Uterus (tissue), 4 donors: Measurements from ENCODE around the gene MESD. TPM values are rescaled to one million over a fixed set of nuclear protein-coding genes. Genes with fewer than 3 reads are reported as not detected.
"Not testable (repeated sequence)": the region's sequence is repeated elsewhere in the genome, so short reads cannot be mapped to it uniquely, and the experiment has no call there.

Source experiments
- DNase-seq, 2 donors: peaks; one replicate each; pipeline ENCODE4 v3.0.0-alpha.2; 2019 to 2020
- H3K27ac ChIP-seq, 2 donors: fragments of 200-600 bp; sonication (generic); 1 replicate in 1 of 2; 2 replicates in 1 of 2; pipeline ENCODE4 v1.5.1; 2016 to 2018
- H3K27me3 ChIP-seq, 2 donors: fragments of 200-600 bp; sonication (generic); one replicate each; pipeline ENCODE4 v1.5.1; 2018 to 2019; ENCODE audit warnings: control low read depth in 1 of 2
- H3K36me3 ChIP-seq, 2 donors: fragments of 200-600 bp; sonication (generic); one replicate each; pipeline ENCODE4 v1.5.1; 2019; ENCODE audit warnings: control low read depth in 1 of 2
- H3K4me1 ChIP-seq, 2 donors: fragments of 200-600 bp; sonication (generic); one replicate each; pipeline ENCODE4 v1.5.1; 2018 to 2019; ENCODE audit warnings: control low read depth in 1 of 2
- H3K4me3 ChIP-seq, 2 donors: fragments of 200-600 bp; sonication (generic); 1 replicate in 1 of 2; 2 replicates in 1 of 2; pipeline ENCODE4 v1.5.1; 2018 to 2019; ENCODE audit warnings: mild to moderate bottlenecking in 1 of 2
- H3K9me3 ChIP-seq, 2 donors: fragments of 200-600 bp; sonication (generic); one replicate each; pipeline ENCODE4 v1.5.1; 2019; ENCODE audit warnings: control low read depth in 1 of 2
- POLR2A ChIP-seq, 2 donors: fragments of 450-650 bp; IDR thresholded peaks; one replicate each; pipeline ENCODE4 v1.6.1; 2016; ENCODE audit warnings: antibody characterized with exemption in 2 of 2, mild to moderate bottlenecking in 1 of 2, moderate library complexity in 1 of 2
- intact Hi-C: fragments of 100-400 bp; cut with DNase I; formaldehyde crosslinking; loops from one replicate; pipeline ENCODE4 v1.15.1; 2023; ENCODE audit warnings: low total_unique reads
- total RNA-seq, 4 donors: library from RNA; depleted of rRNA in 3 of 4; stranded (reverse); fragments of >200 nt in 3 of 4; gene quantifications; one replicate each; pipeline versions ENCODE4 v1.1.0 to v1.2.4, GENCODE V29; 2014 to 2023
- TF ChIP-seq, protein P1 (sequence below), 4 experiments: fragments of 200-600 bp in 2 of 4; fragments of 450-650 bp in 2 of 4; sonication (generic) in 2 of 4; IDR thresholded peaks; one replicate each; pipeline ENCODE4 v1.5.1; 2016 to 2019; ENCODE audit warnings: antibody characterized with exemption in 4 of 4, mild to moderate bottlenecking in 2 of 4, moderate library complexity in 1 of 4
- donor health status: DM: yes; HTN: yes; CAD: no.

Gene MESD
- total RNA-seq, 4 donors from 2014 or later = 23.6 to 48.7 (median 27.7) TPM

DNA sequence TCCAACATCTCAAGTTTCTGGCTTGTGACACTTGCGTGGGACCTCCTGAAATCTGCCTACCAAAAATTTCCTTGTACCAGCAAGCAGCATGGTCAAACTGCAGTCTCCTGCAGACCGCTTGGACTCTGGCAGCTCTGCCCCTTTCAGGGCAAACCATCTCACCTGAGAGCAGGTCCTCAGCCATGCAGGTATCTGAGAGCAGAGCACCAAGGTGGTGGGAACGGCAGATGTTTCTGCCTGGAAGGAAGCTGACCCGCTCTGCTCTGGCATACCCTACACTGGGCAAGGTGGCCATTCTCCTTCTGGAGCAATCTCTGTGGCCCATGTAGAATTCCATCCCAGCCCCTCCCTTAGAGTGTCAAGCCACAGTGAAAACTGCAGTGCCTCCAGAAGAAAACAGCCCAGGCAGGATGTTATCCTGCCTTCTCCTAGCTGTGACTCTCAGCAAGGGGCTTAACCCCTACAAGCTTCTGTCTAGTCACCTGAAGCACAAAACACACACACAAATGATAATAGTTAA, 21.6 kb downstream of the MESD start:
- no peak for DNase-seq
- H3K4me3 ChIP-seq = no peak overlapping the region
- no peaks in the 10 kb centered on the region for H3K36me3 ChIP-seq
- no peak overlapping the region for H3K27ac ChIP-seq
- no peak for TF ChIP-seq POLR2A (IDR thresholded peaks at IDR 0.05)
- TF ChIP-seq, protein P1, sequence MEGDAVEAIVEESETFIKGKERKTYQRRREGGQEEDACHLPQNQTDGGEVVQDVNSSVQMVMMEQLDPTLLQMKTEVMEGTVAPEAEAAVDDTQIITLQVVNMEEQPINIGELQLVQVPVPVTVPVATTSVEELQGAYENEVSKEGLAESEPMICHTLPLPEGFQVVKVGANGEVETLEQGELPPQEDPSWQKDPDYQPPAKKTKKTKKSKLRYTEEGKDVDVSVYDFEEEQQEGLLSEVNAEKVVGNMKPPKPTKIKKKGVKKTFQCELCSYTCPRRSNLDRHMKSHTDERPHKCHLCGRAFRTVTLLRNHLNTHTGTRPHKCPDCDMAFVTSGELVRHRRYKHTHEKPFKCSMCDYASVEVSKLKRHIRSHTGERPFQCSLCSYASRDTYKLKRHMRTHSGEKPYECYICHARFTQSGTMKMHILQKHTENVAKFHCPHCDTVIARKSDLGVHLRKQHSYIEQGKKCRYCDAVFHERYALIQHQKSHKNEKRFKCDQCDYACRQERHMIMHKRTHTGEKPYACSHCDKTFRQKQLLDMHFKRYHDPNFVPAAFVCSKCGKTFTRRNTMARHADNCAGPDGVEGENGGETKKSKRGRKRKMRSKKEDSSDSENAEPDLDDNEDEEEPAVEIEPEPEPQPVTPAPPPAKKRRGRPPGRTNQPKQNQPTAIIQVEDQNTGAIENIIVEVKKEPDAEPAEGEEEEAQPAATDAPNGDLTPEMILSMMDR (IDR thresholded peaks at IDR 0.05) = no peak
- no peaks in the 10 kb centered on the region for H3K4me1 ChIP-seq
- H3K9me3 ChIP-seq = no peaks in the 10 kb centered on the region
- intact Hi-C loops = loop anchor here (5.0 kb wide), 1 partner anchor 511 kb away; no protein-coding TSS in a partner anchor
- no peaks in the 10 kb centered on the region for H3K27me3 ChIP-seq

DNA sequence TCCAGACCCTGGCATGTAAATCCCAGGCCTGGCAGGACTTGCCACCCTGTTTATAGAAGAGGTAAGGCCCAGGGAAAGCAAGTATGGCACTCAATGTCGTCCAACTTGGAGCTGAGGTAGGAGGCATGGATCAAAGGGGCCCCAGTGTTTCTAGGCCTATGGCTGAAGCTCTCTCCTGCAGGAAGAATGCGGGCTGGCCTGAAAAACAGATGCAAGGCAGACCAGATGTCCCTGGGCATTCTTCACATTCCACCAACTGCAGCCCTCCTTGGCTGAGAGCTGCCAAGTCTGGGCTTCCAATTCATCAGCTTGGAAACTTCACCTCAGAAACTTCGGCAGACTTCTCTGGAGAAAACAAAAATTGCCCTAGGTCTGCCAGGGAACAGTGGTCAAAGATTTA, 22.2 kb downstream of the MESD start:
- Histone ChIP-seq H3K36me3 (no peaks in the 10 kb centered on the region), H3K4me1 (no peaks in the 10 kb centered on the region), H3K9me3 (no peaks in the 10 kb centered on the region), H3K27me3 (no peaks in the 10 kb centered on the region), H3K4me3 (no peak overlapping the region), H3K27ac (no peak overlapping the region)
- no peak for TF ChIP-seq POLR2A (IDR thresholded peaks at IDR 0.05)
- TF ChIP-seq, protein P1 (IDR thresholded peaks at IDR 0.05) = no peak
- no peak for DNase-seq
- intact Hi-C loops = loop anchor here (5.0 kb wide), 1 partner anchor 510 kb away; no protein-coding TSS in a partner anchor

- intact Hi-C loops = loop anchor here (5.0 kb wide), 1 partner anchor 509 kb away; no protein-coding TSS in a partner anchor
- Histone ChIP-seq H3K4me1 (no peaks in the 10 kb centered on the region), H3K4me3 (no peak overlapping the region), H3K27me3 (no peaks in the 10 kb centered on the region), H3K36me3 (no peaks in the 10 kb centered on the region), H3K9me3 (no peaks in the 10 kb centered on the region), H3K27ac (no peak overlapping the region)
- TF ChIP-seq, protein P1 (IDR thresholded peaks at IDR 0.05) = no peak
- no peak for TF ChIP-seq POLR2A (IDR thresholded peaks at IDR 0.05)
- DNase-seq = no peak
Observed at GRCh38 chr15:80966431-80967197, 23.0 kb downstream of the MESD start.

GRCh38 chr15:80965454-80965853, 24.2 kb downstream of the MESD start:
- not testable (repeated sequence) for H3K4me3 ChIP-seq, H3K36me3 ChIP-seq, H3K27ac ChIP-seq, H3K4me1 ChIP-seq, H3K27me3 ChIP-seq, H3K9me3 ChIP-seq, DNase-seq
- intact Hi-C loops = loop anchor here (5.0 kb wide), 1 partner anchor 508 kb away; no protein-coding TSS in a partner anchor

DNA sequence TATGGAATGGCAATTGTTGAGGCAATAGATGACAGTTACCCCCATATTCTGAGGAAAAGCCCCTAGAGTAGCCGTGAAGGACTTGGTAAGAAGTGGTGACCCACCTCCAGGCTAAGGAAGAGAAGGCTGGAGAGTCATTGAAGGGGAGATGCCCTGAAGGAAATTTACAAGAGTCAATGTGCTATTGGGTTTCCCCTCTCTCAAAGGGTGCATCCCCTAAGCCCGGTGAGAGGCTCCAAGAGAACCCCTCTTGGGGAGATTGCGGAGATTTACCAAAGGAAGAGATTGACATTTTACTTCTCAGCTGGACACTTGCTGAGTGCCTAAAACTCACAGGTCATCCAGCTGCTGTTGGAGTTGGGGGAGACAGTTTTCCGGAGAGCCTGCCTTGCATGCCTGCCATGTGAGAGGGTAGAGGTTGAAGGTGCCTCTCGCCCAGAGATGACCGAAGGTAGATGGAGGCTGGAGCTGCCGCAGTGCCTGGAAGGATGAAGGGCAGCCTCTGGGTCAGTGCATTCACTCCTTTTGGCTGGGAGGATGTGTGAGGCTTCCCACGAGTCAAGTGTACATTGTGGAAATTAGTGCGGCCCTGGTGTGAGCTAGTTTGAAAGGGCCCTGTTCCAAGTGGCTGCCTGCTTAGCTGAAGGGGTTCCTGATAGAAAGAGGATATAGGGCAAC, 30.7 kb downstream of the MESD start:
- no peak overlapping the region for H3K4me3 ChIP-seq
- no peak for TF ChIP-seq POLR2A (IDR thresholded peaks at IDR 0.05)
- TF ChIP-seq, protein P1 (IDR thresholded peaks at IDR 0.05) = no peak
- no peaks in the 10 kb centered on the region for H3K27me3 ChIP-seq
- H3K4me1 ChIP-seq = no peaks in the 10 kb centered on the region
- no peak overlapping the region for H3K27ac ChIP-seq
- no peaks in the 10 kb centered on the region for H3K9me3 ChIP-seq
- DNase-seq = no peak
- intact Hi-C loops = no loop called here
- no peaks in the 10 kb centered on the region for H3K36me3 ChIP-seq
